Panc1 (cell line): ENCODE measurements around the gene CDC42BPA. TPM values are rescaled to one million over a fixed set of nuclear protein-coding genes. Genes with fewer than 3 reads are reported as not detected.

Experiments used
- ATAC-seq: fragments of 200-7000 bp; cut with Tn5 transposase; 2 replicates; pipeline ENCODE4 v1.9.1; 2020; ENCODE audit warnings: mild to moderate bottlenecking, moderate library complexity
- BruUV-seq: library from RNA; stranded (reverse); fragments of 400-500 nt; replicated peaks from 2 replicates; lab custom pipeline; 2021; lab: Mats Ljungman, UMichigan
- CTCF ChIA-PET: fragments of 300-600 bp; sonication (Branson Sonifier 250); formaldehyde crosslinking; loops from one replicate; lab custom pipeline; 2022; ENCODE audit warnings: antibody characterized with exemption; lab: Charles Lee
- POLR2A ChIA-PET: fragments of 300-600 bp; sonication (Branson Sonifier 250); formaldehyde crosslinking; loops from one replicate; lab custom pipeline; 2022; ENCODE audit warnings: antibody characterized with exemption; lab: Charles Lee
- DNase-seq: peaks from one replicate; pipeline ENCODE4 v3.0.0-alpha.2; 2010; ENCODE audit warnings: low read depth, low spot score
- H3K27ac ChIP-seq: 2 replicates; pipeline ENCODE4 v1.5.1; 2011; ENCODE audit warnings: mild to moderate bottlenecking, low read length, inconsistent platforms
- H3K27me3 ChIP-seq: fragments of 200-500 bp; sonication (Bioruptor generic); 2 replicates; pipeline ENCODE4 v1.6.0; 2014; ENCODE audit warnings: low read length, inconsistent platforms; ENCODE audit not compliant: control insufficient read depth, insufficient read depth
- H3K36me3 ChIP-seq: fragments of 200-500 bp; sonication (Bioruptor generic); 2 replicates; pipeline ENCODE4 v1.5.1; 2014; ENCODE audit warnings: inconsistent platforms, mild to moderate bottlenecking, low read length, moderate library complexity; ENCODE audit not compliant: control insufficient read depth, insufficient read depth
- H3K4me1 ChIP-seq: 2 replicates; pipeline ENCODE4 v1.5.1; 2011; ENCODE audit warnings: inconsistent platforms, mild to moderate bottlenecking, low read length, moderate library complexity; ENCODE audit not compliant: control insufficient read depth, insufficient read depth
- H3K4me3 ChIP-seq, 2 experiments: 2 replicates each; pipeline ENCODE4 v1.5.1; 2011 to 2012; ENCODE audit warnings: low read depth in 2 of 2, low read length in 2 of 2, mild to moderate bottlenecking in 2 of 2, inconsistent platforms in 1 of 2, moderate library complexity in 1 of 2
- H3K9me3 ChIP-seq: fragments of 200-500 bp; sonication (Bioruptor generic); 2 replicates; pipeline ENCODE4 v1.5.1; 2014; ENCODE audit warnings: low read depth, mild to moderate bottlenecking, inconsistent platforms, low read length, moderate library complexity; ENCODE audit not compliant: control insufficient read depth, insufficient read depth
- CTCF ChIP-seq: fragments of 450-650 bp; IDR thresholded peaks from 2 replicates; pipeline ENCODE4 v1.5.1; 2017; ENCODE audit warnings: mild to moderate bottlenecking
- POLR2AphosphoS5 ChIP-seq: IDR thresholded peaks from 2 replicates; pipeline ENCODE4 v1.6.1; 2012; ENCODE audit warnings: mild to moderate bottlenecking, low read depth, low read length, moderate library complexity
- REST ChIP-seq, 2 experiments: IDR thresholded peaks; 2 replicates each; pipeline ENCODE4 v1.6.1; 2011 to 2012; ENCODE audit warnings: low read depth in 2 of 2, control low read depth in 1 of 2, low read length in 1 of 2, mild to moderate bottlenecking in 1 of 2, moderate library complexity in 1 of 2; ENCODE audit not compliant: insufficient read depth in 1 of 2
- SIN3A ChIP-seq: IDR thresholded peaks from 2 replicates; pipeline ENCODE4 v1.6.1; 2012; ENCODE audit warnings: low read depth, mild to moderate bottlenecking, low read length, moderate library complexity, borderline replicate concordance; ENCODE audit not compliant: insufficient read depth
- TCF7L2 ChIP-seq: IDR thresholded peaks from 2 replicates; pipeline ENCODE4 v1.6.1; 2011; ENCODE audit warnings: mild to moderate bottlenecking, low read depth, low read length, inconsistent platforms
- in situ Hi-C: cut with HindIII; loops from 2 replicates; pipeline ENCODE4 v1.10.0; 2016; ENCODE audit warnings: low sequenced_read_pairs, low pct_unique_long_range_greater_than_20kb
- intact Hi-C: fragments of 100-400 bp; cut with micrococcal nuclease; formaldehyde crosslinking; loops from one replicate; pipeline ENCODE4 v1.10.0; 2022; ENCODE audit not compliant: unreplicated experiment
- total RNA-seq: library from RNA; stranded (reverse); gene quantifications from one replicate; pipeline ENCODE4 v1.2.1, GENCODE V29; 2021; ENCODE audit not compliant: unreplicated experiment

Gene CDC42BPA
- total RNA-seq, 1 experiment from 2014 or later, result 32.8 TPM

- Histone ChIP-seq H3K27ac (no peak overlapping the region), H3K9me3 (no peaks in the 10 kb centered on the region), H3K27me3 (no peaks in the 10 kb centered on the region), H3K36me3 (no peaks in the 10 kb centered on the region), H3K4me1 (no peaks in the 10 kb centered on the region; the same call in 1 of the 2 replicates), H3K4me3 (no peak overlapping the region)
- no peak for DNase-seq
- peak; percentile 55 for ATAC-seq
- ChIA-PET POLR2A (no interaction called here), CTCF (no interaction called here)
- in situ Hi-C loops, result no loop called here
- no peak for TF ChIP-seq POLR2AphosphoS5
- TF ChIP-seq TCF7L2, result no peak
- intact Hi-C loops, result no loop called here
- no TSS peak for BruUV-seq
These were observed 344.3 kb downstream of the CDC42BPA start for GRCh38 chr1:226973898-226974543.

GRCh38 chr1:226973371-226973897 is 344.9 kb downstream of the CDC42BPA start:
- intact Hi-C loops (no loop called here), in situ Hi-C loops (no loop called here)
- H3K4me1 ChIP-seq, result no peaks in the 10 kb centered on the region; the same call in 1 of the 2 replicates
- H3K4me3 ChIP-seq, result no peak overlapping the region
- no peaks in the 10 kb centered on the region for H3K9me3 ChIP-seq
- no peak overlapping the region for H3K27ac ChIP-seq
- H3K27me3 ChIP-seq, result no peaks in the 10 kb centered on the region
- DNase-seq, result no peak
- ChIA-PET CTCF (interaction anchor here (0.6 kb wide), 1 partner anchor 188 kb away, joined by 3 read pairs; no protein-coding TSS in a partner anchor), POLR2A (no interaction called here)
- ATAC-seq, result peak; percentile 61
- no TSS peak for BruUV-seq
- TF ChIP-seq CTCF, result no peak
- TF ChIP-seq REST (IDR thresholded peaks at IDR 0.05; ENCODE audit: insufficient read depth in 1 of 2, low read depth in 2 of 2, low read length in 1 of 2), result no peak
- no peak for TF ChIP-seq TCF7L2
- no peak for TF ChIP-seq SIN3A
- TF ChIP-seq POLR2AphosphoS5, result no peak
- no peaks in the 10 kb centered on the region for H3K36me3 ChIP-seq

- no peaks in the 10 kb centered on the region; the same call in 1 of the 2 replicates for H3K4me1 ChIP-seq
- TF ChIP-seq SIN3A (no peak), TCF7L2 (no peak), POLR2AphosphoS5 (no peak), CTCF (no peak), REST (IDR thresholded peaks at IDR 0.05; ENCODE audit: insufficient read depth in 1 of 2, low read depth in 2 of 2, low read length in 1 of 2) (no peak)
- no peaks in the 10 kb centered on the region for H3K27me3 ChIP-seq
- CTCF ChIA-PET, result interaction anchor here (0.6 kb wide), 1 partner anchor 189 kb away, joined by 3 read pairs; no protein-coding TSS in a partner anchor
- no peak overlapping the region for H3K4me3 ChIP-seq
- no TSS peak for BruUV-seq
- no peak for ATAC-seq
- no peaks in the 10 kb centered on the region for H3K9me3 ChIP-seq
- DNase-seq, result no peak
- POLR2A ChIA-PET, result no interaction called here
- no peak overlapping the region for H3K27ac ChIP-seq
- in situ Hi-C loops (no loop called here), intact Hi-C loops (no loop called here)
- H3K36me3 ChIP-seq, result no peaks in the 10 kb centered on the region
These were observed 345.4 kb downstream of the CDC42BPA start for GRCh38 chr1:226972931-226973330.
